Stimulated activated naive CD4-positive, alpha-beta T cell treated with Interleukin-2 at 50 U/mL for 16 hours (primary cell): Measurements from ENCODE around the gene ZNRF2.
"Not testable (repeated sequence)": the region's sequence is repeated elsewhere in the genome, so short reads cannot be mapped to it uniquely, and the experiment has no call there.

Source experiments
- DNase-seq: peaks from one replicate; lab custom pipeline; 2025; lab: John Stamatoyannopoulos, UW

ZNRF2 gene

DNA sequence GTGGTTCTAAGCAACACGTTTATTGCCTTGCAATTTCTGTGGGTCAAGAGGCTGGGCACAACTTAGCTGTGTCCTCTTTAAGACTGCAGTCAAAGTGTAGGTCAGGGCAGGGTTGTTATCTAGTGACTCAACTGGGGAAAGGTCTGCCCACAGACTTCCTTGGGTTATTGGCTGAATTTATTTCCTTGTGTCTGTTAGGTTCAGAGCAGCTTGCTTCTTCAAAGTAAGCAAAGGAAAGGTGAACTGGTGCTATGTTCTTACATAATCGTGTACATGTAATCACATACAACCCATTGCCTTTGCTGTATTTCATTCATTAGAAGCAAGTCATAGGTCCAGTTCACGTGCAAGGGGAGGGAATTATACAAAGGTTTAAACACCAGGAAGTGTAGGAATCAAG lies 5.9 kb downstream of the ZNRF2 start:
- DNase-seq, result not testable (repeated sequence)

DNA sequence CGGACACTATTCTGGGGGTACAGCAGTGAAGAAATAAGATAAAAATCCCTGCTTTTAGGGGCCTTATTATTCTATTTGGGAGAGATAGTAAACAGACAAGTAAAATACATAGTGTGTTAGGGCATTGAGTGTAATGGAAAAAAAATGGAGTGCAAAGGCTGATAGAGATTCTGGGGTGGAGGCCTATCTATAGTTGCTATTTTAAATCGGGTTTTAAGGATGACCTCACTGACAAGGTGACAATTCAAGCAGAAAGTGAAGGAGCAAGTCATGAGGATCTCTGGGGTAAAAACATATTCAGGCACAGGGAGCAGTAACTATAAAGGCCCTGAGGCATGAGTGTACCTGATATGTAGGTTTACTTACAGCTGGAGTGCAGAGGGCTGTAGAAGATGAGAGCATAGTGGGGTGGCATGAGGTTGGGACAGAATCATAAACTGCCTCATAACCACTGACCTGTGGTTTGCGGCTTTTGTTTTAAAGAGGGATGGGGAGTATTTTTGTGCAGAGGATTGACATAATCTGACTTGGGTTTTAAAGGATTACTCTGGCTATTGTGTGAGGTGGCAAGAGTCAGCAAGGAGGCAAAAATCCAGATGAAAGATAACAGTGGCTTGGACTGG lies 8.1 kb downstream of the ZNRF2 start:
- DNase-seq, result not testable (repeated sequence)

DNA sequence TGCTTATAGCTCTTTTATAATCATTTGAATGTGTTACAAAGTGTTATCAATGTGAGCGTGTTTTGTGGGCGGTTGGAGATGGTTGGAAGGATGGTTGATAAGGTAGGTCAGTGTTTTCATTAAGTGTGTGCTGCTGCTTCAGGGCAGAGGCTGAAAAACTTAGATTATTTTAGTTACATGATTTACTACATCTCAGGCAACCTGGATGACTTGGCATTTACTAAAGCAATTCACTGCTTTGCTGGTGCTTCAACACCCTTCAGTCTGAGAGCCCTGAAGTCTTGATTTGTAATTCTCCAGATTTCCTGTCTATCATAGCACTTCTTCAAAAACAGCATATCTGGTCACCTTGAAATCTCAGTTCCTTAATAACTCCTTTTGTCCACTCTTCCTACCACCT lies 11.9 kb downstream of the ZNRF2 start:
- not testable (repeated sequence) for DNase-seq

DNA sequence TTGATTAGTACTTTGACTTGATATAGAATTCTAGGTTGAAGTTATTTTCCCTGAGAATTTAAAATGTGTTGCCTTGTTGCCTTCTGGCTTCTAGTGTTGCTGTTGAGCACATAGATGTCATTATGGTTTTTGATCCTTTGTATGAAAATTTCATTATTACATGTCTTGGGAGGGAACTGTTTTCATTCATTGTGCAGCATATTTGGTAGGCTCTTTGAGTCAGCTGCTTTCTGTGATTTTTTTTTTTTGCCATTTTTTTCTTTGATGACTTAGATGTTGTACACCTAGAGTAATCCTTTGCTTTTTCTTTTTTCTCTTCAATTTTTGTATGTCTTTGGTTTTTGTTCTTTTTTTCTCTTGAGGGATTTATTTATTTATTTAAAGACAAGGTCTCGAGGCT lies 13.1 kb downstream of the ZNRF2 start:
- DNase-seq, result not testable (repeated sequence)

DNA sequence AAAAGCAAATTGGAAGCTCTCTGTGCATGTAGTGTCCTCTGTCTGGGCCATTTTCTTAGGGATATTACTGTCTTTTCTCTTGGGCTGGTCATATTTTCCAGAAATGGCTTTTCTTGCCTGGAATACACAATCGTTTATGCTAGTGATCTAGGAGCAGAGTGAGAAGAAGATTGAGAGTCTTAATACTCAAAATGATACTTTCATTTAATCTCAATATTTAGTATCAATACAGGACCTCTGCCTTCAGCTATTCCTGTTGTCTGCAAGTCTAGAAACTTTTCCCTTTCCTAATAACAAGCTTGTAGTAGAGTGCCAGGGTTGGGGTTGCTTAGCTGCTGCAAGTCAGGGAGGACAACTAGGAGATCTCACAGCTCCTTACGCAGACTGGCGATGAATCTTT lies 14.0 kb downstream of the ZNRF2 start:
- DNase-seq, result not testable (repeated sequence)

DNA sequence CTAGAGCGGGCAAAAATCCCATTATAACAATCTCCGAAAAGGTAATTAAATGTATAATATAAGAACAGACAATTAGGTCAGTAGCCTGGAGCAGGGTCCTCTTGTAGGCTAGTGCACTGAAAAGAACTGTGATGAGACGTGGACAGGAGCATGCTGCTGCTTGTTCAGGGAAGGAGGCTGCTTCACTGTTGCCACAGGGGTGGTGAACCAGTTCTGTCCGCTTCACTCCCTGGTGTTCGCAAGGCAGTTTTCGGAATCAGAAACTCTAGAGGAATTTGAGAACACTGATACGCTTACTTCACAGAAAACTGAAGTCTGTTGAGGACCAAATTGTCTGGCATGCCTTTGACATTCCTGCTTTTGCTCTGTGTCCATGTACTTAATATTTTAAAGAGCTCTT lies 17.4 kb downstream of the ZNRF2 start:
- no peak for DNase-seq

DNA sequence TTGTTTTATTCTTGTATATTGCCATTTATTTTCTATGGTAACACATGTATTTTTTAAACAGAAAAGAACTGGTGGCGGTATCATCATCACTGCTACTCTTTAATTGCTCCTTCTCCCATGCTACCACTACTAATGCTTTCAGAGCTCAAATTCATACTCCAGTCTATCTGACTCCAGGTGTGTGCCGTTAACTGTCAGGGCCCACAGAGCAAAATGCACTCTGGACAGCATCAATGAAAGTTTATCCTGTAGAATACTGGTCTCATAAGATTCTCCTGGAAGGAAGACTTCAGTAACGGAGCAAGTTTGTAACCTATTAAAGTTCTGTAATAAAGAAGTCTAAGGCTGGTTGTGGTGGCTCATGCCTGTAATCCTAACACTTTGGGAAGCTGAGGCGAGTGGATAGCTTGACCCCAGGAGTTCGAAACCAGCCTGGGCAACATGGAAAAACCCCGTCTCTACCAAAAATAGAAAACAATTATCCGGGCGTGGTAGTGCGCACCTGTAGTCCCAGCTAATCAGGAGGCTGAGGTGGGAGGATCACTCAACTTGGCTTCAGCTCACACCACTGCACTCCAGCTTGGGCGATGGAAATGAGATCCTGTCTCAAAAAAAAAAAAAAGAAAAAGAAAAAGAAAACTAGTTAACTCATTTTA lies 18.4 kb downstream of the ZNRF2 start:
- DNase-seq, result no peak

DNA sequence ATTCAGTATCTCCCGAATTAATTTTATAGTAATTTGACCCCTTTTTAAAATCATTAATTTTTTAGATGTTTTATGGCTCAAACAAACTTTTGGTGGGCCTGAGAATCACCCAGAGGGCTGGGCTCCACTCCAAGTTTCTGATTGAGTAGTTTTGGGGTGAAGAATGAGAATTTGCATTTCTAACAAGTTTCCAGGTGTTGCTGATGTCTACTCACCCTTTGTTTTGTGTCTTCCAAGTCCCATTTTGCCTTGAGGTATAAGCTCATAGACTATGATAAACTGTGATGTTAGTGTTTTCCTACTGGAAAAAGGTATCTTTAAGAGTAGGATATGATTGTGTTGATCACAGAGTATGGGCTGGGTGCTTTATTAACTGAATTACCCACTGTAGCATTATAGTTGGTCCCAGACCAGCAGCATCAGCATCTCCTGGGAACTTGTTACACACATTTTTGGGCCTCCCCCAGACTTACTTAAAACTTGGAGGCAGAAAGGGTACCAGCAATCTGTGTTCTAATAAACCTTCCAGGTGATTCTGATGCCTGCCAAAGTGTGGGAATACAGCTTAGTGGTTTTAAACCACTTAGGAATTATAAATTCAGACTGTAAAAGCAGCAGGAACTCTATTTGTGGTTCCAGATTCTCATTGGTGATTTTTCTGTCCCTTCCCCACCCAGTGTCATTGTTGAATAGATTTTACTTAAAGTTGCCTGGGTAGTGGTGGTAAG lies 19.1 kb downstream of the ZNRF2 start:
- no peak for DNase-seq

DNA sequence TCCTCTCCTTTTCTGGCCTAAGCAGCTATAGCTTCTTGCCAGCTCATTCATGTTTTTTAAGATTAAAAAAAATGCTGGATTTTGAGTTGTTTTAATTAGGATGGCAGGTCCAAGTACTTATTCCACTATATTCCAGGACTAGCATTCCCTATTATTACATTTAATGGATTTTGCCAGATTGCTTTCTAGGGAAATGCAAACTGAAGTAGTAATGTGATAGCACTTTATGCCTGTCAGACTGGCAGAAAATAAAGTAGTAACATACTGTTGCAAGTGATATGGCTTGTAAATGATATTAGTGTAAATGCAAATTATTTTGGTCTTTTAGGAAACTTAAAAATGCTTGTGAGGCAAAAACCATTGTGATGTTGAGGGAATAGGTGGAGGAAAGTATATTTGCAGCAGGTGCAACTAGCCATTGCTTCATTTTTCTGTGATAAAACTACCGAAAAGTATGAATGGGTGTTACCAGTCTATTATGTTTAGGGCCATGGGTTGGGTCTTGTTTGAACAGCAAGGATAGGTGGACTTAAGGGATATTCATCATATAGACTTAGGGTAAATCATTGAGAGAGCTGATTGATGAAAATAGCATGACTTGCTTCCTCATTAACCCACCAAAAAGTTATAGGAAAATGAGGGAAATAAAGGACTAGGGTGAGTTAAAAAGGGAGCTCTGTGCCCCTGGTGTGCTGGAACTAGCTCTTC lies 19.9 kb downstream of the ZNRF2 start:
- no peak for DNase-seq

DNA sequence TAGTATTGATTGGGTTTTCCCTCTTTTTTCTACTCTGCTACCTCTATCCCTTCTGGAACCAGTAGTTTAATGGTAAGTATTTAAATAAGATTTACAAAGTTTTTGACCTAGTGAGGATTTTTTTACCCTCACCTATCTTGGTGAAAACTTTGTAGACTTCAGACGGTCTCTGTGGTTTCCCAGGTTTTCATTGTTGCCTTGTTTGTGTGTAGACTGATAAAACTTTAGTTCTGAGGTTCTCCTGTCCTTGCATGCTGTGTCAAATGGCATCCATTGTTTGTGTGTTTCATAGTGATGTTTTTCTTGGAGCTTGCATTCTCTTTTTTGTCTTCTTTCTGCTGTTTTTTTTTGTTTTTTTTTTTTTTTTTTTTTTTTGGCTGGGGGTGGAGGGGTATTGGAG lies 22.6 kb downstream of the ZNRF2 start:
- no peak for DNase-seq

DNA sequence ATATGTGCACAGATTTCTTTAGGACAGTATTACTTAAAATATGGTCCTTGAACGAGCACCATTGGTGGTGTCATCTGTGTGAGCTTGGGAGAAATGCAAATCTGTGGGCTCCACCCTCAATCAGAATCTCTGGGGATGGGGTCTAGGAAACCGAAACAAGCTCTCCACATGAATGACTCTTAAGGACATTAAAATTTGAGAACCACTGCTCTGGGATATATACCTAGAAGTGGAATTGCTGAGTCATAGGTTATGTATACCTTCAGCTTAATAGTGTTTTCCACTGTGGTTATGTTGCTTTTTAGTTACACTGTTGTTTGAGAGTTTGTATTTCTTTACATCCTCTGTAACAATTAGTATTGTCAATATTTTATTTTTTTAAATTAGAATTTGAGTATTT lies 24.0 kb downstream of the ZNRF2 start:
- no peak for DNase-seq

DNA sequence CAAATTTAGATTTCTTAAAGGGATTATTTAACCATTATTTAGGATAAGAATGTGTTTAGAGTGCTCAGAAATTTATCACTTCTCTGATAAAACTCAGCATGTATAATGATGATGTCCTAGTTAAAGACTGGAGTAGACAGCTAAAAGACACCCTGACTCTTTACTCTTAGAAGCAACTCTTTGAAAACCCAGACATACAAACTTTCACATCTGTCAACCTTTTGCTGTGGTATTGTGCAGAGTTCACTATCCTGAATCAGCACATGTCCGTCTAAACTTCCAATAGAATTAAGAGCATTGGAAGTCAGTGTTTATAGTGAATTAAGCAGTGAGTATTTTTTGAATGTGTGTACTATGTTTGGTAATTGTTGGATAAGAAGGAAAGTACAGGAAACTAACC lies 24.9 kb downstream of the ZNRF2 start:
- DNase-seq, result no peak

DNA sequence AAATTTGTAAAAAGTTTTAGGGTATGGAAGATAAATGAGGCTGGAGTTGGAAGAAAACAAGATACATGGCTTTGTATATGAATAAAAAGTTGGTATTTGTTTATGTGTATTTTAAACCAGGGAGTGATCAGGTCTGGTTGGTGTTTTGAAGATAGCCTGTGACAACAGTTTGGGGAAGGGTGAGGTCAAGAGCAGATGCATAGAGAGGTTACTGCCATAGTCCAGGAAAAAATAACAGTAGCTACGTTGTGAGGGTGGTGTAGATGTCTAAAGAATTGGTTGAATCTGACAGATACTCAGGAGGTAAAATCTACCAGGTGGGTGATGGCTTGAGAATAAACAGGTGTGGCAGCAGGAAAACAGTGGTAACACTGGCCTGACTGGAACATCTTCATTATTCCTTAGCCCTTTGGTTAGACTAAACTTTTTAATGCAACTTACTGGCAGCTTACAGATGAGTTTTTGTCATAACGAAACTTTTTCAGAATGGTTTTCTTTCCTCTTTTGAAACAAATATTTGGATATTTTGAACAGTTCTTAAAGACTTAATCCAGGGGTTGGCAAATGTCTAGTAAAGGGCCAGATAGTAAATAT lies 25.5 kb downstream of the ZNRF2 start:
- no peak for DNase-seq

DNA sequence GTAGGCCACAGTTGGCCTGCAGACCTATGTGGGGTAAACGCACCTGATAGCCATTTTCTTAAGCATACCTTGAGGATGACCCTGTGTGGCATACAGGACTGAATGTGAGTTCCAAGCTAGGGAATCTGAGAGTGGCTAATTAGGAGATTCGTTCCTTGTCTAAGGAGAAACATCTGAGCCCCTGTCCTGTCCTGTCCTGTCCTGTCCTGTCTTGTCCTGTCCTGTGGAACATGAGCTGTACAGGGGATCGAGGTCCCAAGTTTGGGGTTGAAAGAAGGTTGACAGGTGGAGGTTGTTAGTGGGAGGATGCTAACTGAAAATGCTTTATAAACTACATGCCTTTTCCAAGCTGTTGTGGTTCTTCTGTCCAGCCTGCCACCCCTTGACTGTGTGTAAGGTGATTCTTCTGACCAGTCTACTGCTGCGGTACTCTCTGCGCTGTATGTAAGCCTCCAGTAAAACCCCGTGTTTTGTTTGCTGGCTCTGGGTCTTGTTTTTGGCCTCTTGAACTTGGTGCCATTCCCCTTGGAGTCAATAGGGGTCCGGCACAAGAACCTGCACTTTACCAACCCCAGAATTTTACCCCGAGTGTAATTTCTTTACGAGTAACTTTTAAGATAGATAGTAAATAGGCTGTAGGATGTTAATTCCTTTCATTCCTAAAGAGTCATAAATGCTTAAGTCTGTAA lies 26.4 kb downstream of the ZNRF2 start:
- DNase-seq, result no peak

DNA sequence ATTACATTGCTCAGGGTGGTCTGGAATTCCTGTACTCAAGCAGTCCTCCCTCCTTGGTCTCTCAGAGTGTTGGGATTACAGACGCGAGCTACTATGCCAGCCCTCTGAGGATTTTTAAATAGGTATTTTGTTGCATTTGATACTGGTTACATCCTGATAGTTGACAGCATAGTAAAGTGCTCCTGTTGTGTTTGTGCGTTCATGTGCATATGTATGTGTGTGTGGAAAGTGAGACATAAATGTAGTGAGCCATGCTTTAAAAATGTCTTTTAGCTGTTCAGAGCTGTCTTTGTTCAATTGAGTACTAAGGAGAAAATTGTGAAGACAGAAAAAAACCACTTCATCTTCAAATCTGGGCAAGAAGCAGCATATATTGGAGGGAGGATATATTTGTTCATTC lies 27.8 kb downstream of the ZNRF2 start:
- DNase-seq, result no peak

DNA sequence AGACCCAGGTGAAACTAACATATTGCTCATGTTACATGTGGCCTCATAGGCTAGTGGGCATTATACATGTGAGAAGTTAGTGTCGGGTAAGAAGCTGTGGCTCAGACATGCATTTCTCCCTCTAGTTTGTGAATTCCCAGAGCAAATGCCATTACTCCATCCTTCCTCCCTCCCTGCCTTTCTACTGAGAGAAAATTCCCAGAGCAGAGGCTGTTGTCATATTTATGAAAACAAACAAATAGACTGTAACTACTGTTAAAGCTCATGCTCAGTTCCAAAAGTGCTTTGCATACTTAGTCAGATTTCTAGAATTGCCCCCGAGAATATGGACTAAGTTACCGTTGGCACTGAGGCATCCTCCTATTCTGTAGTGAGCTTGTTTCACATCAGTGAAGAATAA lies 29.0 kb downstream of the ZNRF2 start:
- DNase-seq, result no peak

DNA sequence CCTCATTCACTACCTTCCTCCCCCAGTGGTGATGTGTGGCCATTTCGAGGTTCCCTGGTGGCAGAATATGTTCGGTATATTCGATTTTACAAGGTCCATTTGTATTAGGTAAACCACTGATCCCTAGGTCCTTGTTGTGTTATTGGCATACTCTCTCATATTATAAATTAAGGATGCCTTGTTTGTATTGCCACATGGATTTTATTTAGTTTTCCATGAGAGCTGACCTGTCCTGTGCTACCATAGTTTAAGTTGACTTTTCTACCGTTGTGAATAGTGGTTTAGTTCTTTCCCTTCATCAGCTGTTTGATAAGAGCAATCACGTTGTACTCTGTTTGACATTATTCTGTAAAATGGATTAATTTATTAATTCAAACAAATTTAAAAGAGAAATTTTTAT lies 29.4 kb downstream of the ZNRF2 start:
- DNase-seq, result no peak

DNA sequence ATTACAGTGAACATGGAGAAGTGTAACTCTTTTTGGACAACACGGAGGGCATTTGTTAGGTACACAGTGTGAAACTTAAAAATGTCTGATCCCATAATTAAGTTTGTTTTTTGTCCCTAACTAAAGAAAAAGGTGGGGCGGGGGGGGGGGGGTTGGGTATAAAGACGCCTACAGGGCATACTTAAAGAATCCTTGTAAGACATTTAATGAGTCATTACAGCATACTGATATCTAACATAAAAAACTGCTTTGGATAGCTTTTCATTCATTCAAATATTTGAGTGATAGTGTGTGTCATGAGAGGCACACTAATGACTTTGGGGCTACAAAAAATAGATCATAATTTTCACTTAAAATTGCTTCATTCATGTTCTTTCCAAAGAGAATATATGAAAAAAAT lies 31.2 kb downstream of the ZNRF2 start:
- no peak for DNase-seq

DNA sequence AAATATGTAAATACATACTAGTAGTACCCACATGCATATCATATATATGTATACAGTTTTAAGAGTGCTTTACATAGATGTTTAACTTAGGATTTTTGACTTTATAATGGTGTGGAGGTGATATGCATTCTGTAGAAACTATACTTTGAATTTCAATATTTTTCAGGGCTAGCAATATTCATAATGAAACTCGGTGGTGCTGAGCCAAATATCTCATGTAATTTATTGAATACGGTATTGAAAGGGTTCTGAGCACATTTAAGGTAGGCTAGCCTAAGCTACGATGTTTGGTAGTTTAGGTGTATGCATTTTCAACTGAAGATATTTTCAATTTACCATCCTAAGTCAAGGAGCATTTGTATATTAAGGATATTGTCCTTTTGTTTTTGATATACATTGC lies 36.0 kb downstream of the ZNRF2 start:
- no peak for DNase-seq

DNA sequence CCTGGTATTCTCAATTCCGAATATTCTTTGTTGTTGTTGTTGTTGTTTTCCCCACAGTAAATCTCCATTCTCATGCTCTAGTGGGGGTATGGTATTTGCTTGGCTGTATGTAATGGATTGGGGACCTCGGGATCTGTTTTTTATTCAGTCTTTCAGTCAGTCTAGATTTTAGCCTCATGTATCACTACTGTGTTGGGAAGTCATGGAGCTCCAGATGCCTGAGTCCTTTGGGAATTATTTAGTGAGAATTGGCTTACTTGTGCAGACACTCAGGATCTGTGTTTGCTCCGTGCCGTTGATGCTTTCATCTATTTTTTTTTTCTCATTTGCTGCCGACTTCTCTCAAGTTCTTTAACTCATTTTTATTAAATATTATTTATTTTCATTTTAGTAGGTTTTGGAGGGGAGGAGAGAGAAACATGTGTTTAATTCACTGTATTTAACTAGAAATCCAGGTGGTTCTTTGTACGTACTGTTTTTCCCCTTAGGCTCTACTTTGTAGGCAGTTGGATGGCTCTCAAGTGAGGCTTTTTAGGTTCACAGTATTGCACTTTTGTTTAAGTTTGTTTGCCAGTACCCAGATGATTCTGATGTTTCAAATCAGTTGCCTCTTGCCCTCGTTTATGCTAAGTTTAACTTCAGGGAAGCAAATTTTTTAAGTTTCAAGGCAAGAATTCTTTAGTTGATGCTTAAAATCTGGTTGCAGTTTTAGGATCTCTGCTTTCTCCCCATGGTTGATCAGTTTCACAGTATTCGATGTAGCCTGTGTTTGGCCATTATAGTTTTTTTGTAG lies 36.9 kb downstream of the ZNRF2 start:
- no peak for DNase-seq

DNA sequence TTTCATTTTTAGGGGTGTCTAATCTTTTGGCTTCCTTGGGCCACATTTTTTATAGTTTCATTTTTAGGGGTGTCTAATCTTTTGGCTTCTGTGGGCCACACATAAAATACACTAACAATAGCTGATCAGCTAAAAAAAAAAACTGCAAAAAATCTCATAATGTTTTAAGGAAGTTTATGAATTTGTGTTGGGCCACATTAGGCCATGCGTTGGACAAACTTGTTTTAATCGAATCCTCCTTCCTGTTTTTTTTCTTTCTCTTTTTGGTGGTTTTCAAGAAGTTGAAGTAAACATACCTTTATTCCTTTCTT lies 37.4 kb downstream of the ZNRF2 start:
- DNase-seq, result no peak
